HPDE6-E6E7 (cell line): ENCODE measurements around the gene TRIM75.
"Not testable (repeated sequence)": the region's sequence is repeated elsewhere in the genome, so short reads cannot be mapped to it uniquely, and the experiment has no call there.

Experiments
- DNase-seq: peaks from one replicate; pipeline ENCODE4 v3.0.0; 2011; ENCODE audit warnings: missing footprints; ENCODE audit errors: extremely low spot score

The TRIM75 gene

GRCh38 chr4:165077034-165077578 lies 23.4 kb downstream of the TRIM75 start:
- DNase-seq, result no peak

GRCh38 chr4:165079476-165079875 lies 25.8 kb downstream of the TRIM75 start:
- DNase-seq, result peak; percentile 21

- DNase-seq, result not testable (repeated sequence)
Observed at GRCh38 chr4:165084787-165085186, 31.1 kb downstream of the TRIM75 start.

DNA sequence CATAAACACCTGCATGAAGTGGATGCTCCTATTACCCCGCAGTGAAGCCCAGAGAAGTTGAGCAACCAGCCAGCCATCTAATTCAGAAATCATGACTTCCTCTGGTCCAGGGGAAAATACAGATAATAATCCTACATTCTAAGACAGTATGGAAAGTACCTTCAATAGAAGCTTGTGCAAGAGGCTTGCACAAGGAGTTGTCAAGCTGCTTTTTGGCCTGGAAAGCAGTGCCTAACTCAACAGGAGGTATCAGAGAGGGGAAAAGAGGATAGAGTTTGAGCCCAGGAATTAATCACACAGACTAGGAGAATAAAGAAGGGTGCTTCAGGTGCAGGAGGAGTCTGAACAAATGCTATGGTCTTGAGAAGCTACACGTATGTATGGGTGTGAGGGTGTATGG lies 32.3 kb downstream of the TRIM75 start:
- no peak for DNase-seq

DNA sequence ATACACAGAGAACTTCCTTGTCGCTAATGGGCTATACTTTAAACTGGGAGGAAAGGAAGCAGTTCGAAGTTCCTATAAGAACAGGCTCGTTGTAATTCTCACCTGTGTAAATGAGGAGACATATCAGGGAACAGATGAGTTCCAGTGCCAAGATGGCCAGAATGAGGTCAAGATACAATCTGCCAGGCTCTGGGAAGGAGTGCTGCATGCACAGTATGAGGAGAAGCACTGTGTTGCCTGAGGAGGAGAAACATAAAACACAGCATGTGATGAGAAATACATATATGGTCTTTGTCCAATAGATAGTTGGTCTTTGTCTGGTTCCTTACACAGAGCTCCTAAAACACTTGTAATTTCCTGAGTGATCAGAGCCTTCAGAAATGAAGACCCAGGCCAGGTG lies 34.7 kb downstream of the TRIM75 start:
- DNase-seq, result no peak

GRCh38 chr4:165092187-165092586 lies 38.5 kb downstream of the TRIM75 start:
- DNase-seq, result not testable (repeated sequence)

GRCh38 chr4:165094873-165095272 lies 41.2 kb downstream of the TRIM75 start:
- DNase-seq, result no peak

GRCh38 chr4:165095291-165095690 lies 41.6 kb downstream of the TRIM75 start:
- DNase-seq, result no peak

DNA sequence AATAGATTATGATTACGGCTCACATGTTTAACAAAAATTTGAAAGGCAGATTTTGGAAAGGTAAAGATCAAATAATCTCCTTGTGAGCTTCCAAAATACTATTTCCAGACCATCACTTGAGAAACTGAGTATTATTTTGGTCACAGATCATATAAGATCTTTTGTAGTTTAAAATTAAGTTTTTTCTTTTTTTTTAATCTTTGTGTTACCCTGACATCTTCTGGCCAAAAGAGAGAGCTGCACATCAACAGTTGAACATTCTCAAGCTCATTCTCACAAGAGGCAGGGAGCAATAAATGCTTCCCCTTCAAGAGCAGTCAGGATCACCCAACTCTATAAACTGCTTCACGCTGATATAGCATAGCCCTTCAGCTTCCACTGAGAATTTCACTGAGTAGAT lies 43.1 kb downstream of the TRIM75 start:
- peak; percentile 16 for DNase-seq

DNA sequence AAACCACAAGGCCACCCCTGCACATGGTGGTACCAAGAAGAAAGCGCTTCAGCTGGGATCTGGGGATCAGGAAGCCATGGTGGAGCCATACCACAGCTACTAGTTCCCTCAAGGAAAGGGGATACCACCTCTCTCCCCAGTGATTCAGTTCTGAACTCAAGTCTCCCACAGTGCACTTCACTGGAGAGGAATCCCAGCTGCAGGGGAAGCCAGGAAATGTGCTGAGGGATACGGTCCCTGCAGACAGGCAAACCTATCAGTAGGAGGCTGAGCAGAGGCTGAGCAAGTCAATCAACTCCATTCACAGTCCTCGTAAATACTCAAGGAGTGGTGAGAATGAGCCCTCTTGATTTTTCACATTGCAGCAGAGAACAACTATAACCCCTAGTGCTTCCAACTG lies 48.0 kb downstream of the TRIM75 start:
- DNase-seq, result no peak

- no peak for DNase-seq
Observed at GRCh38 chr4:165106518-165106917, 52.9 kb downstream of the TRIM75 start.
